Naive thymus-derived CD4-positive, alpha-beta T cell (primary cell): ENCODE data around the gene MYH11. TPM values are rescaled to one million over a fixed set of nuclear protein-coding genes. Genes with fewer than 3 reads are reported as not detected.
A peak's percentile ranks its signal among the peaks of the same experiment; 100 is the strongest.

Source experiments
- ATAC-seq: fragments of 150-1000 bp; cut with Tn5 transposase; 2 replicates; pipeline ENCODE4 v1.10.0; 2021; ENCODE audit warnings: mild to moderate bottlenecking, moderate library complexity
- CTCF ChIA-PET: fragments of 350-600 bp; sonication (Branson Sonifier 250); formaldehyde crosslinking; loops from one replicate; lab custom pipeline; 2021; ENCODE audit warnings: antibody characterized with exemption; lab: Charles Lee
- POLR2A ChIA-PET: fragments of 350-600 bp; sonication (Branson Sonifier 250); formaldehyde crosslinking; loops from one replicate; lab custom pipeline; 2021; ENCODE audit warnings: antibody characterized with exemption, inconsistent platforms; lab: Charles Lee
- DNase-seq, 9 donors: peaks; one replicate each; pipeline versions ENCODE4 v3.0.0 to v3.0.0-alpha.2; 2020 to 2022; ENCODE audit warnings: mixed read lengths in 1 of 9
- H3K27ac ChIP-seq: one replicate; pipeline ENCODE4 v1.7.0; 2013; ENCODE audit warnings: mild to moderate bottlenecking, low read depth, low read length, moderate library complexity
- H3K27me3 ChIP-seq, 2 donors: one replicate each; pipeline ENCODE4 v1.7.0; 2013; ENCODE audit warnings: low read length in 2 of 2, mild to moderate bottlenecking in 2 of 2, moderate library complexity in 2 of 2; ENCODE audit not compliant: control insufficient read depth in 2 of 2, insufficient read depth in 2 of 2
- H3K36me3 ChIP-seq, 3 experiments: 1 replicate in 2 of 3; 2 replicates in 1 of 3; pipeline ENCODE4 v1.7.0; 2013; ENCODE audit warnings: low read length in 3 of 3, mild to moderate bottlenecking in 3 of 3, moderate library complexity in 1 of 3; ENCODE audit not compliant: insufficient read depth in 3 of 3, control insufficient read depth in 2 of 3
- H3K4me1 ChIP-seq, 2 donors: one replicate each; pipeline ENCODE4 v1.7.0; 2013; ENCODE audit warnings: low read length in 2 of 2, mild to moderate bottlenecking in 2 of 2, moderate library complexity in 1 of 2; ENCODE audit not compliant: control insufficient read depth in 2 of 2, insufficient read depth in 2 of 2
- H3K4me3 ChIP-seq: 2 replicates; pipeline ENCODE4 v1.7.0; 2013; ENCODE audit warnings: mild to moderate bottlenecking, low read length
- H3K9me3 ChIP-seq, 3 experiments: 1 replicate in 2 of 3; 2 replicates in 1 of 3; pipeline ENCODE4 v1.7.0; 2013; ENCODE audit warnings: low read length in 3 of 3; ENCODE audit not compliant: control insufficient read depth in 2 of 3
- H3K27ac Mint-ChIP-seq, 9 donors: one replicate each; pipeline ENCODE4 v1.8.0; 2020 to 2022; ENCODE audit warnings: mixed read lengths in 9 of 9, mild to moderate bottlenecking in 8 of 9, moderate library complexity in 5 of 9, inconsistent platforms in 2 of 9
- H3K27me3 Mint-ChIP-seq, 5 donors: one replicate each; pipeline ENCODE4 v1.8.0; 2021 to 2022; ENCODE audit warnings: mixed read lengths in 5 of 5, mild to moderate bottlenecking in 1 of 5
- H3K36me3 Mint-ChIP-seq, 5 donors: one replicate each; pipeline ENCODE4 v1.8.0; 2020 to 2022; ENCODE audit warnings: mixed read lengths in 5 of 5, mild to moderate bottlenecking in 3 of 5, inconsistent platforms in 1 of 5
- H3K4me1 Mint-ChIP-seq, 7 donors: one replicate each; pipeline ENCODE4 v1.8.0; 2020 to 2022; ENCODE audit warnings: mixed read lengths in 7 of 7, mild to moderate bottlenecking in 3 of 7, inconsistent platforms in 1 of 7
- H3K4me3 Mint-ChIP-seq, 10 donors: one replicate each; pipeline ENCODE4 v1.8.0; 2020 to 2022; ENCODE audit warnings: mild to moderate bottlenecking in 10 of 10, mixed read lengths in 10 of 10, moderate library complexity in 6 of 10, inconsistent platforms in 2 of 10
- H3K9me3 Mint-ChIP-seq, 11 donors: one replicate each; pipeline ENCODE4 v1.8.0; 2020 to 2022; ENCODE audit warnings: mixed read lengths in 11 of 11, mild to moderate bottlenecking in 4 of 11, inconsistent platforms in 1 of 11, moderate library complexity in 1 of 11
- intact Hi-C, 2 donors: fragments of 100-400 bp; cut with micrococcal nuclease; formaldehyde crosslinking; loops; one replicate each; pipeline ENCODE4 v1.15.1; 2023
- polyA plus RNA-seq, 2 donors: library from polyadenylated mRNA; unstranded; fragments of 300-500 nt; fragmentation: Illumina TruSeq; gene quantifications; one replicate each; pipeline ENCODE4 v1.2.3, GENCODE V29; 2021
- total RNA-seq, 6 experiments: library from RNA in 5 of 6; stranded (reverse) in 5 of 6; gene quantifications; 1 replicate in 5 of 6; 2 replicates in 1 of 6; pipeline ENCODE4 v1.2.3 and lab custom pipeline; 2021 to 2026

MYH11 gene
- total and polyA plus RNA-seq, 7 experiments from 2014 or later = 0.05 to 2.2 (median 0.39) TPM; not detected in 4

- ATAC-seq (no peak), DNase-seq (no peak)
- H3K27ac Mint-ChIP-seq = no peak overlapping the region
- H3K4me1 ChIP-seq = no peaks in the 10 kb centered on the region
- H3K4me3 ChIP-seq = no peak overlapping the region
- H3K9me3 Mint-ChIP-seq = no peaks in the 10 kb centered on the region
- no peaks in the 10 kb centered on the region for H3K27me3 ChIP-seq
- intact Hi-C loops = no loop called here
- no peak overlapping the region for H3K27ac ChIP-seq
- POLR2A ChIA-PET = interaction anchor here (0.6 kb wide), 1 partner anchor 19 kb away, joined by 3 read pairs; no protein-coding TSS in a partner anchor
- H3K9me3 ChIP-seq = no peaks in the 10 kb centered on the region
- peaks cover 0 to 6% (median 3%) of the 10 kb centered on the region in 5 donors for H3K36me3 Mint-ChIP-seq
- H3K4me1 Mint-ChIP-seq = peaks cover 9 to 38% (median 20%) of the 10 kb centered on the region in 7 donors
- H3K27me3 Mint-ChIP-seq = no peaks in the 10 kb centered on the region
- CTCF ChIA-PET = interaction anchor here (0.6 kb wide), 1 partner anchor 636 kb away, joined by 4 read pairs; no protein-coding TSS in a partner anchor
- H3K4me3 Mint-ChIP-seq = no peak overlapping the region
- H3K36me3 ChIP-seq = peaks cover 0 to 23% (median 0%) of the 10 kb centered on the region in 3 experiments
Measured at GRCh38 chr16:15708096-15708495, 148.7 kb downstream of the MYH11 start.

GRCh38 chr16:15707332-15707731 lies 149.5 kb downstream of the MYH11 start:
- no peak for ATAC-seq
- POLR2A ChIA-PET = interaction anchor here (0.7 kb wide), 1 partner anchor 270 kb away, joined by 5 read pairs; no protein-coding TSS in a partner anchor
- H3K4me3 ChIP-seq = no peak overlapping the region
- H3K4me3 Mint-ChIP-seq = no peak overlapping the region
- no peak overlapping the region for H3K27ac ChIP-seq
- H3K4me1 Mint-ChIP-seq = peaks cover 7 to 34% (median 23%) of the 10 kb centered on the region in 7 donors
- no peak for DNase-seq
- H3K36me3 Mint-ChIP-seq = peaks cover 0 to 6% (median 0%) of the 10 kb centered on the region in 5 donors
- intact Hi-C loops = no loop called here
- peaks cover 0 to 29% (median under 1%) of the 10 kb centered on the region in 3 experiments for H3K36me3 ChIP-seq
- no peaks in the 10 kb centered on the region for H3K4me1 ChIP-seq
- no peaks in the 10 kb centered on the region for H3K27me3 Mint-ChIP-seq
- H3K9me3 Mint-ChIP-seq = no peaks in the 10 kb centered on the region
- H3K27ac Mint-ChIP-seq = no peak overlapping the region
- H3K9me3 ChIP-seq = no peaks in the 10 kb centered on the region
- no peaks in the 10 kb centered on the region for H3K27me3 ChIP-seq
- CTCF ChIA-PET = interaction anchor here (0.5 to 1.6 kb wide), 2 partner anchors 278 to 280 kb away, joined by 4 read pairs; no protein-coding TSS in a partner anchor

GRCh38 chr16:15705064-15705565 lies 151.7 kb downstream of the MYH11 start:
- ATAC-seq (no peak), DNase-seq (no peak)
- H3K36me3 Mint-ChIP-seq = peaks cover 0 to 14% (median 3%) of the 10 kb centered on the region in 5 donors
- H3K27ac ChIP-seq = no peak overlapping the region
- H3K4me3 ChIP-seq = no peak overlapping the region
- ChIA-PET POLR2A (no interaction called here), CTCF (interaction anchor here (0.8 to 2.0 kb wide), 5 partner anchors 30 to 279 kb away, joined by 3 to 10 read pairs (median 3); no protein-coding TSS in a partner anchor)
- H3K36me3 ChIP-seq = peaks cover 0 to 50% (median 11%) of the 10 kb centered on the region in 3 experiments
- intact Hi-C loops = loop anchor here (2.0 kb wide), 3 partner anchors 32 to 278 kb away; partner anchors contain the start of gene MARF1 (in 1 of the 2)
- no peaks in the 10 kb centered on the region for H3K27me3 ChIP-seq
- H3K27ac Mint-ChIP-seq = peak overlapping the region in 2 of 9 donors; percentile 27 to 60
- H3K4me1 Mint-ChIP-seq = peaks cover 3 to 22% (median 20%) of the 10 kb centered on the region in 7 donors
- H3K9me3 ChIP-seq = no peaks in the 10 kb centered on the region
- no peaks in the 10 kb centered on the region for H3K9me3 Mint-ChIP-seq
- no peaks in the 10 kb centered on the region for H3K27me3 Mint-ChIP-seq
- H3K4me1 ChIP-seq = no peaks in the 10 kb centered on the region
- H3K4me3 Mint-ChIP-seq = no peak overlapping the region

GRCh38 chr16:15704545-15704987 lies 152.3 kb downstream of the MYH11 start:
- Histone ChIP-seq H3K4me1 (no peaks in the 10 kb centered on the region), H3K36me3 (peaks cover 0 to 55% (median 14%) of the 10 kb centered on the region in 3 experiments), H3K27me3 (no peaks in the 10 kb centered on the region), H3K9me3 (no peaks in the 10 kb centered on the region), H3K27ac (no peak overlapping the region), H3K4me3 (no peak overlapping the region)
- ChIA-PET CTCF (interaction anchor here (0.8 to 2.0 kb wide), 7 partner anchors 10 to 278 kb away, joined by 3 to 10 read pairs (median 3); no protein-coding TSS in a partner anchor), POLR2A (interaction anchor here (1.2 kb wide), 1 partner anchor 61 kb away, joined by 3 read pairs; the partner anchor contains the start of gene MARF1)
- H3K9me3 Mint-ChIP-seq = no peaks in the 10 kb centered on the region
- ATAC-seq = peak; percentile 88
- intact Hi-C loops = loop anchor here (1.0 to 5.0 kb wide), 8 partner anchors 32 to 423 kb away; partner anchors contain the start of gene MARF1 (in 1 of the 2)
- no peak overlapping the region for H3K4me3 Mint-ChIP-seq
- DNase-seq = peak; percentile 48 to 73 (median 66)
- H3K36me3 Mint-ChIP-seq = peaks cover 0 to 20% (median 6%) of the 10 kb centered on the region in 5 donors
- peaks cover 3 to 22% (median 20%) of the 10 kb centered on the region in 7 donors for H3K4me1 Mint-ChIP-seq
- H3K27me3 Mint-ChIP-seq = no peaks in the 10 kb centered on the region
- peak overlapping the region; percentile 5 to 93 (median 63) for H3K27ac Mint-ChIP-seq

- ChIA-PET POLR2A (interaction anchor here (0.6 to 1.2 kb wide), 2 partner anchors 60 to 257 kb away, joined by 3 read pairs; partner anchors contain the start of gene MARF1), CTCF (interaction anchor here (0.7 to 1.5 kb wide), 2 partner anchors 68 to 179 kb away, joined by 3 read pairs; no protein-coding TSS in a partner anchor)
- Mint-ChIP-seq H3K4me3 (no peak overlapping the region), H3K4me1 (peaks cover 3 to 22% (median 20%) of the 10 kb centered on the region in 7 donors), H3K27ac (peak overlapping the region; percentile 52 to 90 (median 75)), H3K27me3 (no peaks in the 10 kb centered on the region), H3K9me3 (no peaks in the 10 kb centered on the region), H3K36me3 (peaks cover 0 to 25% (median 11%) of the 10 kb centered on the region in 5 donors)
- no peaks in the 10 kb centered on the region for H3K4me1 ChIP-seq
- no peaks in the 10 kb centered on the region for H3K9me3 ChIP-seq
- ATAC-seq = peak; percentile 20
- intact Hi-C loops = loop anchor here in 1 of 2 donors (5.0 kb wide), 1 partner anchor 111 kb away; no protein-coding TSS in a partner anchor
- DNase-seq = no peak
- no peaks in the 10 kb centered on the region for H3K27me3 ChIP-seq
- no peak overlapping the region for H3K27ac ChIP-seq
- H3K4me3 ChIP-seq = no peak overlapping the region
- peaks cover under 1 to 60% (median 26%) of the 10 kb centered on the region in 3 experiments for H3K36me3 ChIP-seq
Measured at GRCh38 chr16:15703029-15703736, 153.6 kb downstream of the MYH11 start.
